ENCODE measurements around the gene METTL13.

DNA sequence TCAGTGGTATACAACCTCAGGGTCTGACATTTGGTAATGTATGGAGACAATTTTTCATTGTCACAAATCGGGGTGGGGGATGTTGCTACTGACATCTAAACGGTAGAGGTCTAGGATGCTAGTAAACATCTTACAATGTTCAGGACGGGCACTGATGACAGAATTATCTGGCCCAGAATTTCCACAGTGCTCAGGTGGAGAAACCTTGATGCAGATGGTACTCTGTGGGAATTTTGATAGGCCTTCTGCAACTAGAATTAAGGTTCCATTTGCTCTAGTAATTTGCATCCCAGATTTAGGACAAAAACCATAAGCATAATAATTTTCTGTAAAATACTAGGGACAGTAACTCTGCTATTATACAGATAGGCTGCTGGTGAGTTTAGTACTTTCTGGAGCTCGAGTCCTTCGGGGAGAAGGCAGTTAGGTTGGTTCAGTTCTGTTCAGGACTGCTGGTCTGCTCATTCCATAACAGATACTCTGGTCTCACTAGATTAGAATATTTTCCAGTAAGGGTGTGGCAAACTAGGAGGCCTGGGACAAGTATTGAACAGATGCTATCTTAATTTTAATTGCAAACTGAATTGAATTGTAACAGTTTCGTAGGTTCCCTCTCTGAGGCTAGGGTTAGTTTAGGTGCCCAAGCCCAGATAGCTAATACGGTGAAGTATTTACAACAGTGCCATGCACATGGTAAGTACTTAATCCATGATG, 11.4 kb downstream of the METTL13 start:
- TF ChIP-seq CTCF (IDR thresholded peaks at IDR 0.05; ENCODE audit: insufficient read depth, low read length): no peak
- TF ChIP-seq REST (IDR thresholded peaks at IDR 0.05; ENCODE audit: insufficient replicate concordance, low read depth): no peak
- TF ChIP-seq GABPA (IDR thresholded peaks at IDR 0.05; ENCODE audit: low read depth): no peak
- TF ChIP-seq POLR2AphosphoS5 (IDR thresholded peaks at IDR 0.05; ENCODE audit: low read depth): no peak
- TF ChIP-seq SPI1 (IDR thresholded peaks at IDR 0.05; ENCODE audit: borderline replicate concordance, low read depth): no peak
